ENCODE data around the gene RXRA. TPM values are rescaled to one million over a fixed set of nuclear protein-coding genes. Genes with fewer than 3 reads are reported as not detected.

RXRA gene
- total and polyA plus RNA-seq, 10 of the 15 experiments (the other 5 are each of a cell fraction or from before 2014, with no cell fraction given), result 0.89 to 36.8 (median 11.1) TPM

- no peak overlapping the region for H3K27ac ChIP-seq (ENCODE audit: control insufficient read depth, insufficient read depth)
- H3K27me3 ChIP-seq (replicated peaks in 1 of 2; ENCODE audit: control insufficient read depth in 2 of 2, insufficient read depth in 2 of 2, low read length in 1 of 2), result no peaks in the 10 kb centered on the region; a peak in 1 of 4 replicates
- WGBS (ENCODE audit: insufficient coverage, insufficient replicate concordance, low lambda C conversion rate, missing lambda C conversion rate), result 49% methylated on average over 20 of the region's 20 CpGs
- no peaks in the 10 kb centered on the region for H4K20me1 ChIP-seq (ENCODE audit: control insufficient read depth, insufficient read depth)
- FAIRE-seq, result no peak
- DNase-seq (ENCODE audit: low read depth, low spot score), result no peak
- H3K4me3 ChIP-seq, result no peak overlapping the region
- ATAC-seq, result no peak
- no peaks in the 10 kb centered on the region for H3K79me2 ChIP-seq (ENCODE audit: control insufficient read depth, insufficient read depth, low read length)
- ChIA-PET POLR2A (no interaction called here), SMC1A (ENCODE audit: uncharacterized antibody, unreplicated experiment) (no interaction called here), CTCF (no interaction called here), RAD21 (ENCODE audit: unreplicated experiment) (no interaction called here)
- no peak for TF ChIP-seq SIN3A (IDR thresholded peaks at IDR 0.05; ENCODE audit: low read depth, low read length)
- no peak for TF ChIP-seq KLF5 (IDR thresholded peaks at IDR 0.05; ENCODE audit: partially characterized antibody)
- TF ChIP-seq E4F1 (IDR thresholded peaks at IDR 0.05; ENCODE audit: borderline replicate concordance, partially characterized antibody), result no peak
- TF ChIP-seq REST (IDR thresholded peaks at IDR 0.05; ENCODE audit: low read depth, low read length), result no peak
- TF ChIP-seq SRF (IDR thresholded peaks at IDR 0.05; ENCODE audit: low read depth in 2 of 2, low read length in 2 of 2), result no peak
- TF ChIP-seq TCF3 (IDR thresholded peaks at IDR 0.05; ENCODE audit: borderline replicate concordance, insufficient read depth, low read depth, low read length), result no peak
- TF ChIP-seq MYC (IDR thresholded peaks at IDR 0.05; ENCODE audit: insufficient read depth, insufficient read length, insufficient replicate concordance, low read length, severe bottlenecking), result no peak
- no peak for TF ChIP-seq IKZF2 (IDR thresholded peaks at IDR 0.05)
- no peak for TF ChIP-seq NRF1 (conservative IDR thresholded peaks at IDR 0.05; ENCODE audit: low read depth, low read length)
- TF ChIP-seq SIX5 (IDR thresholded peaks at IDR 0.05; ENCODE audit: low read depth, low read length, severe bottlenecking), result no peak
- TF ChIP-seq ZNF24 (IDR thresholded peaks at IDR 0.05), result no peak
- TF ChIP-seq SUZ12 (IDR thresholded peaks at IDR 0.05; ENCODE audit: unreplicated experiment), result no peak
- no peak for TF ChIP-seq HDGF (IDR thresholded peaks at IDR 0.05)
- TF ChIP-seq MTA2 (IDR thresholded peaks at IDR 0.05; ENCODE audit: low read depth), result no peak
- no peak for TF ChIP-seq EP300 (IDR thresholded peaks at IDR 0.05; ENCODE audit: borderline replicate concordance in 1 of 2, control insufficient read depth in 1 of 2, low read depth in 2 of 2, low read length in 2 of 2)
- TF ChIP-seq NBN (IDR thresholded peaks at IDR 0.05), result no peak
- no peak overlapping the region for H3K9ac ChIP-seq (ENCODE audit: control insufficient read depth, insufficient read depth, low read length)
- no peaks in the 10 kb centered on the region; a peak in 1 of 4 replicates for H3K36me3 ChIP-seq (ENCODE audit: control insufficient read depth in 2 of 2, insufficient read depth in 2 of 2, low read length in 1 of 2)
- in situ Hi-C loops (cut with MboI) (no loop called here), intact Hi-C loops (cut with micrococcal nuclease; ENCODE audit: unreplicated experiment) (no loop called here)
- H3K9me3 ChIP-seq (replicated peaks; ENCODE audit: control insufficient read depth, insufficient read depth, low read length), result no peaks in the 10 kb centered on the region
- no peak overlapping the region for H3K4me2 ChIP-seq (ENCODE audit: control insufficient read depth, insufficient read depth)
- no peak overlapping the region for H2AFZ ChIP-seq (ENCODE audit: control insufficient read depth, low read depth, low read length)
- no peaks in the 10 kb centered on the region for H3K4me1 ChIP-seq (ENCODE audit: control insufficient read depth, insufficient read depth, low read length)
- BruUV-seq (replicated peaks), result no TSS peak
These were observed 9.4 kb downstream of the RXRA start for GRCh38 chr9:134335486-134336220.

Measured in GM12878 (cell line).